Panc1 (cell line): ENCODE results near the gene TMEM266. TPM values are rescaled to one million over a fixed set of nuclear protein-coding genes. Genes with fewer than 3 reads are reported as not detected.

Source experiments
- ATAC-seq: fragments of 200-7000 bp; cut with Tn5 transposase; 2 replicates; pipeline ENCODE4 v1.9.1; 2020; ENCODE audit warnings: mild to moderate bottlenecking, moderate library complexity
- BruUV-seq: library from RNA; stranded (reverse); fragments of 400-500 nt; replicated peaks from 2 replicates; lab custom pipeline; 2021; lab: Mats Ljungman, UMichigan
- CTCF ChIA-PET: fragments of 300-600 bp; sonication (Branson Sonifier 250); formaldehyde crosslinking; loops from one replicate; lab custom pipeline; 2022; ENCODE audit warnings: antibody characterized with exemption; lab: Charles Lee
- POLR2A ChIA-PET: fragments of 300-600 bp; sonication (Branson Sonifier 250); formaldehyde crosslinking; loops from one replicate; lab custom pipeline; 2022; ENCODE audit warnings: antibody characterized with exemption; lab: Charles Lee
- DNase-seq: peaks from one replicate; pipeline ENCODE4 v3.0.0-alpha.2; 2010; ENCODE audit warnings: low read depth, low spot score
- H3K27ac ChIP-seq: 2 replicates; pipeline ENCODE4 v1.5.1; 2011; ENCODE audit warnings: mild to moderate bottlenecking, low read length, inconsistent platforms
- H3K27me3 ChIP-seq: fragments of 200-500 bp; sonication (Bioruptor generic); 2 replicates; pipeline ENCODE4 v1.6.0; 2014; ENCODE audit warnings: low read length, inconsistent platforms; ENCODE audit not compliant: control insufficient read depth, insufficient read depth
- H3K36me3 ChIP-seq: fragments of 200-500 bp; sonication (Bioruptor generic); 2 replicates; pipeline ENCODE4 v1.5.1; 2014; ENCODE audit warnings: inconsistent platforms, mild to moderate bottlenecking, low read length, moderate library complexity; ENCODE audit not compliant: control insufficient read depth, insufficient read depth
- H3K4me1 ChIP-seq: 2 replicates; pipeline ENCODE4 v1.5.1; 2011; ENCODE audit warnings: inconsistent platforms, mild to moderate bottlenecking, low read length, moderate library complexity; ENCODE audit not compliant: control insufficient read depth, insufficient read depth
- H3K4me3 ChIP-seq, 2 experiments: 2 replicates each; pipeline ENCODE4 v1.5.1; 2011 to 2012; ENCODE audit warnings: low read depth in 2 of 2, low read length in 2 of 2, mild to moderate bottlenecking in 2 of 2, inconsistent platforms in 1 of 2, moderate library complexity in 1 of 2
- H3K9me3 ChIP-seq: fragments of 200-500 bp; sonication (Bioruptor generic); 2 replicates; pipeline ENCODE4 v1.5.1; 2014; ENCODE audit warnings: low read depth, mild to moderate bottlenecking, inconsistent platforms, low read length, moderate library complexity; ENCODE audit not compliant: control insufficient read depth, insufficient read depth
- CTCF ChIP-seq: fragments of 450-650 bp; IDR thresholded peaks from 2 replicates; pipeline ENCODE4 v1.5.1; 2017; ENCODE audit warnings: mild to moderate bottlenecking
- POLR2AphosphoS5 ChIP-seq: IDR thresholded peaks from 2 replicates; pipeline ENCODE4 v1.6.1; 2012; ENCODE audit warnings: mild to moderate bottlenecking, low read depth, low read length, moderate library complexity
- REST ChIP-seq, 2 experiments: IDR thresholded peaks; 2 replicates each; pipeline ENCODE4 v1.6.1; 2011 to 2012; ENCODE audit warnings: low read depth in 2 of 2, control low read depth in 1 of 2, low read length in 1 of 2, mild to moderate bottlenecking in 1 of 2, moderate library complexity in 1 of 2; ENCODE audit not compliant: insufficient read depth in 1 of 2
- SIN3A ChIP-seq: IDR thresholded peaks from 2 replicates; pipeline ENCODE4 v1.6.1; 2012; ENCODE audit warnings: low read depth, mild to moderate bottlenecking, low read length, moderate library complexity, borderline replicate concordance; ENCODE audit not compliant: insufficient read depth
- TCF7L2 ChIP-seq: IDR thresholded peaks from 2 replicates; pipeline ENCODE4 v1.6.1; 2011; ENCODE audit warnings: mild to moderate bottlenecking, low read depth, low read length, inconsistent platforms
- in situ Hi-C: cut with HindIII; loops from 2 replicates; pipeline ENCODE4 v1.10.0; 2016; ENCODE audit warnings: low sequenced_read_pairs, low pct_unique_long_range_greater_than_20kb
- intact Hi-C: fragments of 100-400 bp; cut with micrococcal nuclease; formaldehyde crosslinking; loops from one replicate; pipeline ENCODE4 v1.10.0; 2022; ENCODE audit not compliant: unreplicated experiment
- total RNA-seq: library from RNA; stranded (reverse); gene quantifications from one replicate; pipeline ENCODE4 v1.2.1, GENCODE V29; 2021; ENCODE audit not compliant: unreplicated experiment

Gene TMEM266
- total RNA-seq, 1 experiment from 2014 or later, result 0.21 TPM

- BruUV-seq, result no TSS peak
- H3K4me3 ChIP-seq, result no peak overlapping the region
- H3K27ac ChIP-seq, result no peak overlapping the region
- in situ Hi-C loops, result no loop called here
- ATAC-seq, result no peak
- TF ChIP-seq REST (IDR thresholded peaks at IDR 0.05; ENCODE audit: insufficient read depth in 1 of 2, low read depth in 2 of 2, low read length in 1 of 2) (no peak), POLR2AphosphoS5 (no peak), SIN3A (no peak), CTCF (no peak), TCF7L2 (no peak)
- no peaks in the 10 kb centered on the region for H3K36me3 ChIP-seq
- DNase-seq, result no peak
- H3K9me3 ChIP-seq, result no peaks in the 10 kb centered on the region
- POLR2A ChIA-PET, result no interaction called here
- CTCF ChIA-PET, result no interaction called here
- H3K4me1 ChIP-seq, result no peaks in the 10 kb centered on the region
- intact Hi-C loops, result loop anchor here (10.0 kb wide), 1 partner anchor 231 kb away; no protein-coding TSS in a partner anchor
- peaks cover 37% of the 10 kb centered on the region for H3K27me3 ChIP-seq
These were observed 6.0 kb downstream of the TMEM266 start for GRCh38 chr15:76065793-76066192.

- TF ChIP-seq TCF7L2 (no peak), CTCF (no peak), POLR2AphosphoS5 (no peak), REST (IDR thresholded peaks at IDR 0.05; ENCODE audit: insufficient read depth in 1 of 2, low read depth in 2 of 2, low read length in 1 of 2) (no peak), SIN3A (no peak)
- POLR2A ChIA-PET, result no interaction called here
- Histone ChIP-seq H3K36me3 (no peaks in the 10 kb centered on the region), H3K27me3 (peaks cover 17% of the 10 kb centered on the region), H3K4me3 (no peak overlapping the region), H3K27ac (no peak overlapping the region), H3K9me3 (no peaks in the 10 kb centered on the region), H3K4me1 (no peaks in the 10 kb centered on the region)
- BruUV-seq, result no TSS peak
- no peak for DNase-seq
- no peak for ATAC-seq
- intact Hi-C loops, result no loop called here
- CTCF ChIA-PET, result no interaction called here
- in situ Hi-C loops, result no loop called here
These were observed 10.4 kb downstream of the TMEM266 start for GRCh38 chr15:76070192-76070591.
